ENCODE data around the gene NOP9. TPM values are rescaled to one million over a fixed set of nuclear protein-coding genes. Genes with fewer than 3 reads are reported as not detected.

NOP9 gene, protein sequence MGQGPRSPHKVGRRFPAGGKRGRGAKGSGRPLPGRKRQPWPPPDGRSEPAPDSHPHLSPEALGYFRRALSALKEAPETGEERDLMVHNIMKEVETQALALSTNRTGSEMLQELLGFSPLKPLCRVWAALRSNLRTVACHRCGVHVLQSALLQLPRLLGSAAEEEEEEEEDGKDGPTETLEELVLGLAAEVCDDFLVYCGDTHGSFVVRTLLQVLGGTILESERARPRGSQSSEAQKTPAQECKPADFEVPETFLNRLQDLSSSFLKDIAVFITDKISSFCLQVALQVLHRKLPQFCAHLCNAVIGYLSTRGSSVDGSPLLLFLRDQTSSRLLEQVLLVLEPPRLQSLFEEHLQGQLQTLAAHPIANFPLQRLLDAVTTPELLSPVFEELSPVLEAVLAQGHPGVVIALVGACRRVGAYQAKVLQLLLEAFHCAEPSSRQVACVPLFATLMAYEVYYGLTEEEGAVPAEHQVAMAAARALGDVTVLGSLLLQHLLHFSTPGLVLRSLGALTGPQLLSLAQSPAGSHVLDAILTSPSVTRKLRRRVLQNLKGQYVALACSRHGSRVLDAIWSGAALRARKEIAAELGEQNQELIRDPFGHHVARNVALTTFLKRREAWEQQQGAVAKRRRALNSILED
- total RNA-seq, result 10 to 100 TPM; 22.4 to 24.8 TPM
- 10 to 100 TPM; 22.4 to 28.4 (median 26.0) TPM for polyA plus RNA-seq (ENCODE audit: insufficient read length in 6 of 6)
- long read RNA-seq, donor 1, full-length matches to known transcripts, result 3 of 34 reads
- long read RNA-seq, donor 1, partial matches to known transcripts, result 31 of 34 reads
- long read RNA-seq, donor 1, other reads (novel, unspliced or antisense), result 0 of 34 reads
- long read RNA-seq, donor 2, partial matches to known transcripts, result 31 of 31 reads
- long read RNA-seq, donor 2, other reads (novel, unspliced or antisense), result 0 of 31 reads
- long read RNA-seq, donor 3, full-length matches to known transcripts, result 1 of 26 reads
- long read RNA-seq, donor 3, partial matches to known transcripts, result 25 of 26 reads
- long read RNA-seq, donor 3, other reads (novel, unspliced or antisense), result 0 of 26 reads
- long read RNA-seq, donor 4, partial matches to known transcripts, result 0 of 1 reads
- long read RNA-seq, donor 4, other reads (novel, unspliced or antisense), result 1 of 1 reads
- long read RNA-seq, donor 5, full-length matches to known transcripts, result 3 of 29 reads
- long read RNA-seq, donor 5, partial matches to known transcripts, result 26 of 29 reads
- long read RNA-seq, donor 5, other reads (novel, unspliced or antisense), result 0 of 29 reads
- long read RNA-seq, donor 6, full-length matches to known transcripts, result 1 of 31 reads
- long read RNA-seq, donor 6, partial matches to known transcripts, result 30 of 31 reads
- long read RNA-seq, donor 6, other reads (novel, unspliced or antisense), result 0 of 31 reads
- long read RNA-seq, donor 7, partial matches to known transcripts, result 14 of 14 reads
- long read RNA-seq, donor 7, other reads (novel, unspliced or antisense), result 0 of 14 reads
- long read RNA-seq, donor 8, full-length matches to known transcripts, result 4 of 10 reads
- long read RNA-seq, donor 8, partial matches to known transcripts, result 0 of 10 reads
- long read RNA-seq, donor 8, other reads (novel, unspliced or antisense), result 6 of 10 reads
- long read RNA-seq, donor 9, result 0 reads
- long read RNA-seq, donor 10, result 0 reads
- long read RNA-seq, donor 11, full-length matches to known transcripts, result 1 of 1 reads
- long read RNA-seq, donor 11, partial matches to known transcripts, result 0 of 1 reads
- long read RNA-seq, donor 11, other reads (novel, unspliced or antisense), result 0 of 1 reads
- long read RNA-seq, donor 12, full-length matches to known transcripts, result 1 of 1 reads
- long read RNA-seq, donor 12, partial matches to known transcripts, result 0 of 1 reads
- long read RNA-seq, donor 12, other reads (novel, unspliced or antisense), result 0 of 1 reads

DNA sequence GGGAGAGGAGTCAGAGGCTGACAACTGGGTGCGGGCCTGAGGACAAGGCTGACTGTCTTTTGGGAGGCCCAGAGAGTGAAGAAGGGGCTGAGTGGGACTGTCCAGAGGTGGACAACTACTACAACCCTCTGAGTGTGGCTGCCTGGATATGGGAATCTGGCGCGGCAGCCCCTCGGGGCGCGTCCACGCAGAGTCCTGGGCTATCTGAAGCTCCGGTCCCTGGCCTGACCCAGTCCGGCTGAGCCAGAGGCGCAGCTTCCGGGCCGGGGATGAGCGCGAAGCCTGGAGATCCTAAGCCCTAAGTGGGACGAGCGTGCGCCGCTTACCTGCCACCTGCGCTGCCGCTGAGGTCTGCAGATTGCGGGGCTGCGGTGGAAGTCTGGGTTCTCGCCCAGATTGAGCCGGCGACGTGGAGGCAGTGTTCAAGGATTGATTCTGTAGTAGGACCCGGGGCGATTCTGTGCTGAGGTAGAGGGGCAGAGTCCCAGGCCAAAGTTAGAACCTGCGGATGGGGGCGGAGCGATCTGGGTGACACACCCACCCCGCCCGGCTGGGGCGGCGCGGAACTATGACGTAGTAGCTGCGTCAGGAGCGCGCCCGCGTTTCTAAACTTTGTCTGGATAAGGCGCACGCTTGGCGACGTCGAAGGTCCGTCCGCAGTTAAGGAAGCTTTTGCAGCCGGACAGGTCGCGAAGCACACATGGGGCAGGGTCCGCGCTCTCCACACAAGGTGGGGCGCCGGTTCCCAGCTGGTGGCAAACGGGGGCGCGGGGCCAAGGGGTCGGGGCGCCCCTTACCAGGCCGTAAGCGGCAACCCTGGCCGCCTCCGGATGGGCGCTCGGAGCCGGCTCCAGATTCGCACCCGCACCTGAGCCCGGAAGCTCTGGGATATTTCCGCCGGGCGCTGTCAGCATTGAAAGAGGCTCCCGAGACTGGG is at the start of gene NOP9, which contains the start of gene DHRS1:
TSS of gene NOP9 (plus strand) at position 596 of the 937 bp plus-strand sequence. CDS start at position 701, 105 bp downstream.
TSS of gene DHRS1 (minus strand) at position 526 of the 937 bp plus-strand sequence. CDS start 674 bp downstream, outside the sequence.
- Histone ChIP-seq H3K9me3 (no peaks in the 10 kb centered on the region), H3K27ac (peak within 1 kb of the TSS; percentile 73 to 82), H3K27me3 (no peaks in the 10 kb centered on the region), H3K4me1 (peaks cover 14 to 47% of the 10 kb centered on the region in 2 donors), H3K36me3 (peaks cover 3 to 53% of the 10 kb centered on the region in 2 donors), H3K4me3 (peak within 1 kb of the TSS; percentile 82 to 91)
- peak; percentile 92 for ATAC-seq
- peak; percentile 89 to 96 (median 94) for DNase-seq
- TF ChIP-seq, protein P1, sequence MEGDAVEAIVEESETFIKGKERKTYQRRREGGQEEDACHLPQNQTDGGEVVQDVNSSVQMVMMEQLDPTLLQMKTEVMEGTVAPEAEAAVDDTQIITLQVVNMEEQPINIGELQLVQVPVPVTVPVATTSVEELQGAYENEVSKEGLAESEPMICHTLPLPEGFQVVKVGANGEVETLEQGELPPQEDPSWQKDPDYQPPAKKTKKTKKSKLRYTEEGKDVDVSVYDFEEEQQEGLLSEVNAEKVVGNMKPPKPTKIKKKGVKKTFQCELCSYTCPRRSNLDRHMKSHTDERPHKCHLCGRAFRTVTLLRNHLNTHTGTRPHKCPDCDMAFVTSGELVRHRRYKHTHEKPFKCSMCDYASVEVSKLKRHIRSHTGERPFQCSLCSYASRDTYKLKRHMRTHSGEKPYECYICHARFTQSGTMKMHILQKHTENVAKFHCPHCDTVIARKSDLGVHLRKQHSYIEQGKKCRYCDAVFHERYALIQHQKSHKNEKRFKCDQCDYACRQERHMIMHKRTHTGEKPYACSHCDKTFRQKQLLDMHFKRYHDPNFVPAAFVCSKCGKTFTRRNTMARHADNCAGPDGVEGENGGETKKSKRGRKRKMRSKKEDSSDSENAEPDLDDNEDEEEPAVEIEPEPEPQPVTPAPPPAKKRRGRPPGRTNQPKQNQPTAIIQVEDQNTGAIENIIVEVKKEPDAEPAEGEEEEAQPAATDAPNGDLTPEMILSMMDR (IDR thresholded peaks at IDR 0.05), result peak in 1 of 2 donors; percentile 12
- intact Hi-C loops (cut with DNase I), result loop anchor here in 1 of 2 donors (5.0 kb wide), 1 partner anchor 57 kb away; the partner anchor contains the start of gene TINF2

DNA sequence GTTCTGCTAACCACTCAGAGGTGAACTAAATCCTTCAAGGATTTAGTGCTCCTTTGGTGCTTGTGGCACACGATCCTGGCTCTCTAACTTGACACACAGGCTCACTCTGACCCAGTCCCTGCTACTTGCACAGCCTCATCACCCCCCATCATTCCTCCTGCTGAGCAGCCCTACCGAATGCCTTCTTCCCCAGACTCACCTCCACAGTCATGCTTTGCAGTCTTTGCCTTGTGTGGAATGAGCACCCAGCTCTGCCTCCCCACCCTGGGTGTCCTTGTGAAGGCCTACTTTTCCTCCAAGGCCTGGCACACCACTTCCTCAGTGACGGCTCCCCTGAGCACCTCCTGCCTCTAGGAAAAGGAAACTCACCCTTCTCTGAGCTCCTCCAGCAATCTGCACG is 49.3 kb upstream of the NOP9 start:
- H3K27ac ChIP-seq, result no peak overlapping the region
- no peak for ATAC-seq
- intact Hi-C loops (cut with DNase I), result no loop called here
- H3K27me3 ChIP-seq, result no peaks in the 10 kb centered on the region
- H3K4me1 ChIP-seq, result peaks cover 0 to 9% of the 10 kb centered on the region in 2 donors
- TF ChIP-seq, protein P1 (IDR thresholded peaks at IDR 0.05), result no peak
- no peak for DNase-seq
- H3K36me3 ChIP-seq, result peaks cover 0 to 24% of the 10 kb centered on the region in 2 donors
- no peaks in the 10 kb centered on the region for H3K9me3 ChIP-seq
- H3K4me3 ChIP-seq, result no peak overlapping the region

DNA sequence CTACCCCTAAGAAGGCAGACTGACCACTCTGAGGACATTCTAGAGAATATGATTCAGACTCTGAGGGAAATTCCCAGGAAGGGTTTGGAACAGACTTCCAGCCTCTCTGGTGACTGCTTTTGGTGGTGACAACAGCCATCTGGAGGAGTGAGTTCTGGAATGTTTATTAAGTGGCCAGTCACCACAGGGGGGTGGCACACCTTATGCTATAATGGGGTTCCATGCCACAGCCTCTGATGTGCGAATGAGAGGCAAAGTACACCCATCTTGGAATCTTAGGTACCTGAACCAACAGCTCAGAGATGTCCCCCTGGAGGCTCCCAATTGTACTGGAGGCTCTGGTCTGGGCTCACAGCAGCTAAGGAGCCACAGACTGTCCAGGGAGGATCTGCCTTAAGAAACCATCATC is 47.8 kb upstream of the NOP9 start:
- ATAC-seq (peak; percentile 79), DNase-seq (peak in 1 of 4 donors; percentile 28)
- intact Hi-C loops (cut with DNase I), result no loop called here
- no peak overlapping the region for H3K27ac ChIP-seq
- H3K36me3 ChIP-seq, result peaks cover 0 to 29% of the 10 kb centered on the region in 2 donors
- no peak overlapping the region for H3K4me3 ChIP-seq
- peaks cover 0 to 9% of the 10 kb centered on the region in 2 donors for H3K4me1 ChIP-seq
- TF ChIP-seq, protein P1 (IDR thresholded peaks at IDR 0.05), result no peak
- no peaks in the 10 kb centered on the region for H3K27me3 ChIP-seq
- no peaks in the 10 kb centered on the region for H3K9me3 ChIP-seq
